ENCODE data around the gene PPP2R5C. TPM values are rescaled to one million over a fixed set of nuclear protein-coding genes. Genes with fewer than 3 reads are reported as not detected.

Gene PPP2R5C
- total and polyA plus RNA-seq, 2 of the 8 experiments (the other 6 are each of a cell fraction or from before 2014, with no cell fraction given), result 49.6 to 95.9 TPM

DNA sequence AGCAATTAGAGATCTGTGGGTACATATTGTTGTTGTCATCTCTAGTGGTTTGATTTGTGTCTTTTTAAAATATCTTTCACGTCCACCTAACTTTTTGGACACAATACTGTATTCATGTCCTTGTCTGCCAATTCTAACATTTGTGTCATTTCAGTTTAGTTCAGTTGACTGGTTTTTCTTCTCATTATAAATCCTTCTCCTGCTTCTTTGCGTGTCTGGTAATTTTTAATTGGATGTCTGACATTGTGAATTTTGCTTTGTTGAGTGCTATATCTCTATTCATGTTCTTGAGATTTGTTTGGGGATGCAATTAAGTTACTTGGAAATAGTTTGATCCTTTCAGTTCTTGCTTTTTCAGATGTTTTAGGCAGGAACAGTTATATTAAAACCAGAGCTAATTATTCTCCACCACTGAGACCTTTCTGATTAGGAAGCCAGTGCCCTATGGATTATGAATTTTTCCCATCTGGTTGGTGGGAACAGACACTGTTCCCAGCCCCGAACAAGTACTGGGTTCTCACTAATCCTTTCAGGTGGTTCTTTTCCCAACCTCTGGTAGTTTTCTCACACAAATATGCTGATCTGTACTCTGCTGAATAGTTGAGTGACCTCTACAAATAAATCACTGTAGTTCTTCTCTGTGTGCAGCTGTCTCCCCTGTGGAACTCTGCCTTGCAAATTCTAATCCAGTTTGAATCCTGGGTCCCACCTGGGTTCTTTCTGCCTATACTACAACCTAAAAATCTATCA lies 111.7 kb downstream of the PPP2R5C start:
- H3K14ac ChIP-seq (ENCODE audit: insufficient read length), result no peak overlapping the region
- FAIRE-seq (no peak), DNase-seq (ENCODE audit: low read depth in 1 of 2, low spot score in 2 of 2) (no peak)
- TF ChIP-seq POU5F1 (IDR thresholded peaks at IDR 0.05; ENCODE audit: low read depth, low read length) (no peak), CHD2 (IDR thresholded peaks at IDR 0.05; ENCODE audit: low read length) (no peak), TEAD4 (IDR thresholded peaks at IDR 0.05; ENCODE audit: low read depth, low read length) (no peak), SIX5 (IDR thresholded peaks at IDR 0.05; ENCODE audit: low read depth, low read length) (no peak)
- TF ChIP-seq, protein P1, sequence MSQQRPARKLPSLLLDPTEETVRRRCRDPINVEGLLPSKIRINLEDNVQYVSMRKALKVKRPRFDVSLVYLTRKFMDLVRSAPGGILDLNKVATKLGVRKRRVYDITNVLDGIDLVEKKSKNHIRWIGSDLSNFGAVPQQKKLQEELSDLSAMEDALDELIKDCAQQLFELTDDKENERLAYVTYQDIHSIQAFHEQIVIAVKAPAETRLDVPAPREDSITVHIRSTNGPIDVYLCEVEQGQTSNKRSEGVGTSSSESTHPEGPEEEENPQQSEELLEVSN (IDR thresholded peaks at IDR 0.05), result no peak
- H3K4me2 ChIP-seq (ENCODE audit: insufficient read depth in 1 of 2, low read depth in 2 of 2, low read length in 2 of 2), result no peak overlapping the region
- no peak overlapping the region for H2AFZ ChIP-seq (ENCODE audit: low read length)
- H2BK12ac ChIP-seq (ENCODE audit: low read depth, low read length), result no peak overlapping the region
- H4K91ac ChIP-seq (replicated peaks; ENCODE audit: insufficient read length, low read length), result no peak overlapping the region
- H3K23ac ChIP-seq (ENCODE audit: insufficient read length), result no peak overlapping the region
- H2BK20ac ChIP-seq (ENCODE audit: low read length), result no peak overlapping the region
- H3K4me3 ChIP-seq (ENCODE audit: extremely low read depth in 1 of 4, insufficient read depth in 2 of 4, low read depth in 3 of 4, low read length in 4 of 4), result no peak overlapping the region
- peaks cover 3 to 4% of the 10 kb centered on the region in 2 experiments for H4K20me1 ChIP-seq (replicated peaks in 1 of 2; ENCODE audit: control insufficient read depth in 1 of 2, insufficient read depth in 2 of 2, low read length in 2 of 2)
- no peak overlapping the region for H2BK5ac ChIP-seq (ENCODE audit: low read depth, low read length)
- WGBS, 2 experiments (ENCODE audit: extremely low coverage in 1 of 2, insufficient coverage in 1 of 2, insufficient read length in 1 of 2, insufficient replicate concordance in 2 of 2, low coverage in 1 of 2, low lambda C conversion rate in 2 of 2, missing lambda C conversion rate in 1 of 2), result 89% methylated on average over 3 of the region's 3 CpGs; no CpG with 5 or more reads in 1 of the 2 experiments
- no peak overlapping the region for H3K56ac ChIP-seq (replicated peaks; ENCODE audit: insufficient read length, low read depth, low read length)
- H3K9ac ChIP-seq (replicated peaks in 1 of 4; ENCODE audit: extremely low read depth in 1 of 4, low read depth in 3 of 4, low read length in 3 of 4), result no peak overlapping the region
- no peak overlapping the region for H4K5ac ChIP-seq (ENCODE audit: insufficient read length, low read depth, low read length)
- no peak overlapping the region for H3K18ac ChIP-seq (ENCODE audit: extremely low read depth, low read length)
- no peak overlapping the region for H2BK15ac ChIP-seq (ENCODE audit: low read length)
- ChIA-PET CTCF (ENCODE audit: partially characterized antibody) (interaction anchor here (2.8 kb wide), 1 partner anchor 103 kb away, joined by 10 read pairs; no protein-coding TSS in a partner anchor), POLR2A (ENCODE audit: partially characterized antibody) (no interaction called here)
- H2BK120ac ChIP-seq (replicated peaks; ENCODE audit: low read depth, low read length), result no peak overlapping the region
- H3K23me2 ChIP-seq (ENCODE audit: low read depth, low read length), result no peaks in the 10 kb centered on the region
- H2AK5ac ChIP-seq (ENCODE audit: low read depth, low read length), result no peak overlapping the region
- peaks cover 0 to 18% of the 10 kb centered on the region in 2 experiments; a peak in 2 of 4 replicates for H3K79me2 ChIP-seq (ENCODE audit: control insufficient read depth in 1 of 2, insufficient read depth in 2 of 2, low read length in 2 of 2)
- H4K8ac ChIP-seq (ENCODE audit: extremely low read depth, insufficient read depth, low read length), result no peak overlapping the region
- no peaks in the 10 kb centered on the region for H3K4me1 ChIP-seq (replicated peaks in 1 of 4; ENCODE audit: control insufficient read depth in 3 of 4, insufficient read depth in 4 of 4, low read length in 3 of 4)
- H3K27me3 ChIP-seq (replicated peaks in 1 of 4; ENCODE audit: control insufficient read depth in 3 of 4, extremely low read depth in 1 of 4, insufficient read depth in 3 of 4, low read length in 3 of 4), result no peaks in the 10 kb centered on the region
- H3K36me3 ChIP-seq (ENCODE audit: control insufficient read depth in 2 of 4, insufficient read depth in 4 of 4, low read length in 3 of 4), result no peaks in the 10 kb centered on the region; a peak in 1 of 8 replicates
- no peaks in the 10 kb centered on the region; the same call in 1 of the 2 replicates for H3K79me1 ChIP-seq (ENCODE audit: low read depth, low read length)
- no peak overlapping the region for H3K4ac ChIP-seq (replicated peaks; ENCODE audit: insufficient read length, low read depth, low read length)
- H3K9me3 ChIP-seq (ENCODE audit: insufficient read depth in 2 of 2, low read depth in 1 of 2, low read length in 1 of 2), result no peaks in the 10 kb centered on the region
- no peak overlapping the region for H3K27ac ChIP-seq (ENCODE audit: low read depth, low read length)
